ENCODE data around the gene MARCHF10. TPM values are rescaled to one million over a fixed set of nuclear protein-coding genes. Genes with fewer than 3 reads are reported as not detected.

The MARCHF10 gene
- total RNA-seq, 2 experiments from 2014 or later = not detected

- no peak overlapping the region for H3K4me3 ChIP-seq (ENCODE audit: low read length)
- no peak for ATAC-seq (ENCODE audit: poor library complexity)
- Mint-ChIP-seq H3K27me3 (peaks cover 4% of the 10 kb centered on the region), H3K9me3 (no peaks in the 10 kb centered on the region), H3K4me3 (no peak overlapping the region), H3K36me3 (ENCODE audit: low read depth) (no peaks in the 10 kb centered on the region), H3K4me1 (ENCODE audit: low read depth) (no peaks in the 10 kb centered on the region), H3K27ac (no peak overlapping the region)
- intact Hi-C loops (cut with DNase I, micrococcal nuclease) = no loop called here
- no peak for TF ChIP-seq CTCF (IDR thresholded peaks at IDR 0.05)
- no peaks in the 10 kb centered on the region for H3K27me3 ChIP-seq (ENCODE audit: control insufficient read depth in 1 of 2, insufficient read depth in 2 of 2, low read length in 2 of 2)
- no peak overlapping the region for H3K27ac ChIP-seq (ENCODE audit: low read depth in 1 of 2, low read length in 2 of 2)
- no peaks in the 10 kb centered on the region for H3K36me3 ChIP-seq (ENCODE audit: insufficient read depth, low read length)
- H3K9me3 ChIP-seq (ENCODE audit: control insufficient read depth in 1 of 2, insufficient read depth in 1 of 2, low read length in 2 of 2) = peaks cover 0 to 4% of the 10 kb centered on the region in 2 experiments
- CTCF ChIA-PET = interaction anchor here (1.2 kb wide), 1 partner anchor 8 kb away, joined by 5 read pairs; no protein-coding TSS in a partner anchor
- no peak for DNase-seq
- POLR2A ChIA-PET = no interaction called here
- no peaks in the 10 kb centered on the region for H3K4me1 ChIP-seq (ENCODE audit: insufficient read depth, low read length)
These were observed 76.0 kb downstream of the MARCHF10 start for GRCh38 chr17:62732125-62732524.

- H3K4me3 Mint-ChIP-seq = no peak overlapping the region
- intact Hi-C loops (cut with DNase I, micrococcal nuclease) = no loop called here
- Histone ChIP-seq H3K9me3 (ENCODE audit: control insufficient read depth in 1 of 2, insufficient read depth in 1 of 2, low read length in 2 of 2) (peaks cover 0 to 4% of the 10 kb centered on the region in 2 experiments), H3K36me3 (ENCODE audit: insufficient read depth, low read length) (no peaks in the 10 kb centered on the region), H3K4me3 (ENCODE audit: low read length) (no peak overlapping the region), H3K27me3 (ENCODE audit: control insufficient read depth in 1 of 2, insufficient read depth in 2 of 2, low read length in 2 of 2) (no peaks in the 10 kb centered on the region), H3K4me1 (ENCODE audit: insufficient read depth, low read length) (peaks cover 26% of the 10 kb centered on the region), H3K27ac (ENCODE audit: low read depth in 1 of 2, low read length in 2 of 2) (no peak overlapping the region)
- ChIA-PET POLR2A (no interaction called here), CTCF (interaction anchor here (1.1 kb wide), 1 partner anchor 15 kb away, joined by 3 read pairs; no protein-coding TSS in a partner anchor)
- no peaks in the 10 kb centered on the region for H3K36me3 Mint-ChIP-seq (ENCODE audit: low read depth)
- ATAC-seq (ENCODE audit: poor library complexity) (no peak), DNase-seq (no peak)
- no peak overlapping the region for H3K27ac Mint-ChIP-seq
- H3K4me1 Mint-ChIP-seq (ENCODE audit: low read depth) = peaks cover 27% of the 10 kb centered on the region
- no peak for TF ChIP-seq CTCF (IDR thresholded peaks at IDR 0.05)
- H3K27me3 Mint-ChIP-seq = no peaks in the 10 kb centered on the region
- no peaks in the 10 kb centered on the region for H3K9me3 Mint-ChIP-seq
These were observed 80.0 kb downstream of the MARCHF10 start for GRCh38 chr17:62727916-62728672.

GRCh38 chr17:62725791-62726249, 82.3 kb downstream of the MARCHF10 start:
- H3K27me3 Mint-ChIP-seq = no peaks in the 10 kb centered on the region
- POLR2A ChIA-PET = no interaction called here

More at GRCh38 chr17:62725791-62726249, 82.3 kb downstream of the MARCHF10 start:
- Histone ChIP-seq H3K27me3 (ENCODE audit: control insufficient read depth in 1 of 2, insufficient read depth in 2 of 2, low read length in 2 of 2) (no peaks in the 10 kb centered on the region), H3K36me3 (ENCODE audit: insufficient read depth, low read length) (no peaks in the 10 kb centered on the region), H3K27ac (ENCODE audit: low read depth in 1 of 2, low read length in 2 of 2) (peak overlapping the region in 1 of 2 donors; percentile 87), H3K9me3 (ENCODE audit: control insufficient read depth in 1 of 2, insufficient read depth in 1 of 2, low read length in 2 of 2) (peaks cover 0 to 4% of the 10 kb centered on the region in 2 experiments), H3K4me3 (ENCODE audit: low read length) (no peak overlapping the region), H3K4me1 (ENCODE audit: insufficient read depth, low read length) (peaks cover 26% of the 10 kb centered on the region)
- H3K27ac Mint-ChIP-seq = peak overlapping the region; percentile 91
- intact Hi-C loops (cut with DNase I, micrococcal nuclease) = no loop called here
- no peaks in the 10 kb centered on the region for H3K36me3 Mint-ChIP-seq (ENCODE audit: low read depth)
- TF ChIP-seq CTCF (IDR thresholded peaks at IDR 0.05) = no peak
- CTCF ChIA-PET = no interaction called here
- H3K9me3 Mint-ChIP-seq = no peaks in the 10 kb centered on the region
- DNase-seq = no peak
- no peak for ATAC-seq (ENCODE audit: poor library complexity)
- H3K4me3 Mint-ChIP-seq = no peak overlapping the region
- H3K4me1 Mint-ChIP-seq (ENCODE audit: low read depth) = peaks cover 28% of the 10 kb centered on the region
